K562 (cell line): ENCODE data around the gene LY6G6D. TPM values are rescaled to one million over a fixed set of nuclear protein-coding genes. Genes with fewer than 3 reads are reported as not detected.

Experiments
- CEBPB ChIP-seq: fragments of 450-650 bp; IDR thresholded peaks from 2 replicates; pipeline ENCODE4 v1.6.1; 2016; ENCODE audit warnings: missing genetic modification characterization, missing compliant biosample characterization
- CHD7 ChIP-seq: fragments of 200-600 bp; sonication (generic); IDR thresholded peaks from one replicate; pipeline ENCODE4 v1.6.1; 2012; ENCODE audit warnings: mild to moderate bottlenecking, low read depth, low read length, inconsistent platforms
- HDAC8 ChIP-seq: fragments of 450-650 bp; IDR thresholded peaks from 2 replicates; pipeline ENCODE4 v1.6.1; 2016; ENCODE audit warnings: mild to moderate bottlenecking, missing genetic modification characterization, moderate library complexity, missing compliant biosample characterization
- JUN ChIP-seq, 2 experiments: sonication (generic) in 1 of 2; formaldehyde crosslinking in 1 of 2; IDR thresholded peaks; 2 replicates each; pipeline versions ENCODE4 v1.6.1 to v1.8.0; 2012 to 2022; ENCODE audit warnings: borderline replicate concordance in 2 of 2, mild to moderate bottlenecking in 2 of 2, improper control_type of control experiment in 1 of 2, low read depth in 1 of 2, low read length in 1 of 2, missing genetic modification reagents in 1 of 2
- KAT2B ChIP-seq: IDR thresholded peaks from one replicate; pipeline ENCODE4 v1.6.1; 2012; ENCODE audit warnings: low read depth, mild to moderate bottlenecking, control low read depth, inconsistent platforms, low read length, moderate library complexity
- KDM2B ChIP-seq: fragments of 250-450 bp; sonication (Bioruptor Pico); IDR thresholded peaks from 2 replicates; pipeline ENCODE4 v1.8.0; 2021; ENCODE audit warnings: mild to moderate bottlenecking, moderate library complexity
- NEUROD1 ChIP-seq: fragments of 150-350 bp; IDR thresholded peaks from 2 replicates; pipeline ENCODE4 v1.6.1; 2014; ENCODE audit warnings: borderline replicate concordance, low read length, low read depth; ENCODE audit not compliant: partially characterized antibody
- PREB ChIP-seq: sonication (generic); formaldehyde crosslinking; IDR thresholded peaks from 2 replicates; pipeline ENCODE4 v1.8.1; 2023; ENCODE audit warnings: mild to moderate bottlenecking, missing genetic modification reagents
- SOX6 ChIP-seq: fragments of 450-650 bp; IDR thresholded peaks from 2 replicates; pipeline ENCODE4 v1.6.1; 2014; ENCODE audit warnings: mild to moderate bottlenecking
- ZBTB17 ChIP-seq: fragments of 450-650 bp; formaldehyde crosslinking; IDR thresholded peaks from 2 replicates; pipeline ENCODE4 v1.4.0; 2020; ENCODE audit warnings: mild to moderate bottlenecking
- ZNF398 ChIP-seq: fragments of 250-450 bp; sonication (Bioruptor Pico); IDR thresholded peaks from 2 replicates; pipeline ENCODE4 v1.8.0; 2021; ENCODE audit warnings: moderate library complexity, mild to moderate bottlenecking, inconsistent platforms
- ZNF583 ChIP-seq: fragments of 250-450 bp; sonication (Bioruptor Pico); IDR thresholded peaks from 2 replicates; pipeline ENCODE4 v1.4.0; 2020
- polyA plus RNA-seq, 8 experiments: library from polyadenylated mRNA; depleted of rRNA in 4 of 8; stranded (reverse) in 5 of 8; unstranded in 3 of 8; fragments of >200 nt; fragmentation: Nextera tagmentation in 2 of 8; fragmentation: Illumina TruSeq in 1 of 8; extraction: Ambion mirVana in 2 of 8; extraction: Trizol in 1 of 8; gene quantifications; 2 replicates each; pipeline versions ENCODE4 v1.2.1 to v1.2.3, GENCODE V29; 2011 to 2014; ENCODE audit warnings: inconsistent platforms in 1 of 8, missing spikeins in 1 of 8
- total RNA-seq, 7 experiments: library from RNA; depleted of rRNA in 6 of 7; stranded (reverse); fragments of >200 nt in 6 of 7; fragmentation: Illumina TruSeq in 2 of 7; extraction: Trizol in 2 of 7; gene quantifications; 2 replicates each; pipeline versions ENCODE4 v1.2.1 to v1.2.3, GENCODE V29; 2011 to 2021; ENCODE audit warnings: low replicate concordance in 1 of 7

Gene LY6G6D
- total and polyA plus RNA-seq, 9 of the 15 experiments (the other 6 are each of a cell fraction or from before 2014, with no cell fraction given): 0.30 to 0.38 TPM; not detected in 7

- TF ChIP-seq JUN (IDR thresholded peaks at IDR 0.05; ENCODE audit: borderline replicate concordance, low read depth, low read length) (peak; percentile 22; the same call in 1 of the 2 replicates), JUN (CRISPR knock-in tag; IDR thresholded peaks at IDR 0.05; ENCODE audit: borderline replicate concordance) (no peak), CHD7 (no peak), ZNF583 (CRISPR knock-in tag) (peak; percentile 92), CEBPB (tag) (peak; percentile 67), PREB (CRISPR knock-in tag) (no peak), ZNF398 (CRISPR knock-in tag) (no peak), NEUROD1 (no peak), HDAC8 (tag) (0 out of 2 replicates have a peak, but pooled peaks have one; percentile 32), SOX6 (peak; percentile 37; the same call in 1 of the 2 replicates), KDM2B (CRISPR knock-in tag) (no peak), ZBTB17 (peak; percentile 73; the same call in 1 of the 2 replicates), KAT2B (no peak)
Measured at GRCh38 chr6:31725502-31726350, 10.6 kb downstream of the LY6G6D start (continued).
